Naive thymus-derived CD4-positive, alpha-beta T cell (primary cell): ENCODE data around the gene SSBP4. TPM values are rescaled to one million over a fixed set of nuclear protein-coding genes. Genes with fewer than 3 reads are reported as not detected.

Source experiments
- ATAC-seq: fragments of 150-1000 bp; cut with Tn5 transposase; 2 replicates; pipeline ENCODE4 v1.10.0; 2021; ENCODE audit warnings: mild to moderate bottlenecking, moderate library complexity
- CTCF ChIA-PET: fragments of 350-600 bp; sonication (Branson Sonifier 250); formaldehyde crosslinking; loops from one replicate; lab custom pipeline; 2021; ENCODE audit warnings: antibody characterized with exemption; lab: Charles Lee
- POLR2A ChIA-PET: fragments of 350-600 bp; sonication (Branson Sonifier 250); formaldehyde crosslinking; loops from one replicate; lab custom pipeline; 2021; ENCODE audit warnings: antibody characterized with exemption, inconsistent platforms; lab: Charles Lee
- DNase-seq, 9 donors: peaks; one replicate each; pipeline versions ENCODE4 v3.0.0 to v3.0.0-alpha.2; 2020 to 2022; ENCODE audit warnings: mixed read lengths in 1 of 9
- H3K27ac ChIP-seq: one replicate; pipeline ENCODE4 v1.7.0; 2013; ENCODE audit warnings: mild to moderate bottlenecking, low read depth, low read length, moderate library complexity
- H3K27me3 ChIP-seq, 2 donors: one replicate each; pipeline ENCODE4 v1.7.0; 2013; ENCODE audit warnings: low read length in 2 of 2, mild to moderate bottlenecking in 2 of 2, moderate library complexity in 2 of 2; ENCODE audit not compliant: control insufficient read depth in 2 of 2, insufficient read depth in 2 of 2
- H3K36me3 ChIP-seq, 3 experiments: 1 replicate in 2 of 3; 2 replicates in 1 of 3; pipeline ENCODE4 v1.7.0; 2013; ENCODE audit warnings: low read length in 3 of 3, mild to moderate bottlenecking in 3 of 3, moderate library complexity in 1 of 3; ENCODE audit not compliant: insufficient read depth in 3 of 3, control insufficient read depth in 2 of 3
- H3K4me1 ChIP-seq, 2 donors: one replicate each; pipeline ENCODE4 v1.7.0; 2013; ENCODE audit warnings: low read length in 2 of 2, mild to moderate bottlenecking in 2 of 2, moderate library complexity in 1 of 2; ENCODE audit not compliant: control insufficient read depth in 2 of 2, insufficient read depth in 2 of 2
- H3K4me3 ChIP-seq: 2 replicates; pipeline ENCODE4 v1.7.0; 2013; ENCODE audit warnings: mild to moderate bottlenecking, low read length
- H3K9me3 ChIP-seq, 3 experiments: 1 replicate in 2 of 3; 2 replicates in 1 of 3; pipeline ENCODE4 v1.7.0; 2013; ENCODE audit warnings: low read length in 3 of 3; ENCODE audit not compliant: control insufficient read depth in 2 of 3
- H3K27ac Mint-ChIP-seq, 9 donors: one replicate each; pipeline ENCODE4 v1.8.0; 2020 to 2022; ENCODE audit warnings: mixed read lengths in 9 of 9, mild to moderate bottlenecking in 8 of 9, moderate library complexity in 5 of 9, inconsistent platforms in 2 of 9
- H3K27me3 Mint-ChIP-seq, 5 donors: one replicate each; pipeline ENCODE4 v1.8.0; 2021 to 2022; ENCODE audit warnings: mixed read lengths in 5 of 5, mild to moderate bottlenecking in 1 of 5
- H3K36me3 Mint-ChIP-seq, 5 donors: one replicate each; pipeline ENCODE4 v1.8.0; 2020 to 2022; ENCODE audit warnings: mixed read lengths in 5 of 5, mild to moderate bottlenecking in 3 of 5, inconsistent platforms in 1 of 5
- H3K4me1 Mint-ChIP-seq, 7 donors: one replicate each; pipeline ENCODE4 v1.8.0; 2020 to 2022; ENCODE audit warnings: mixed read lengths in 7 of 7, mild to moderate bottlenecking in 3 of 7, inconsistent platforms in 1 of 7
- H3K4me3 Mint-ChIP-seq, 10 donors: one replicate each; pipeline ENCODE4 v1.8.0; 2020 to 2022; ENCODE audit warnings: mild to moderate bottlenecking in 10 of 10, mixed read lengths in 10 of 10, moderate library complexity in 6 of 10, inconsistent platforms in 2 of 10
- H3K9me3 Mint-ChIP-seq, 11 donors: one replicate each; pipeline ENCODE4 v1.8.0; 2020 to 2022; ENCODE audit warnings: mixed read lengths in 11 of 11, mild to moderate bottlenecking in 4 of 11, inconsistent platforms in 1 of 11, moderate library complexity in 1 of 11
- intact Hi-C, 2 donors: fragments of 100-400 bp; cut with micrococcal nuclease; formaldehyde crosslinking; loops; one replicate each; pipeline ENCODE4 v1.15.1; 2023
- polyA plus RNA-seq, 2 donors: library from polyadenylated mRNA; unstranded; fragments of 300-500 nt; fragmentation: Illumina TruSeq; gene quantifications; one replicate each; pipeline ENCODE4 v1.2.3, GENCODE V29; 2021
- total RNA-seq, 6 experiments: library from RNA in 5 of 6; stranded (reverse) in 5 of 6; gene quantifications; 1 replicate in 5 of 6; 2 replicates in 1 of 6; pipeline ENCODE4 v1.2.3 and lab custom pipeline; 2021 to 2026

Gene SSBP4
- total and polyA plus RNA-seq, 7 experiments from 2014 or later, result 27.0 to 185 (median 40.7) TPM

GRCh38 chr19:18441804-18442788 is 22.9 kb downstream of the SSBP4 start:
- DNase-seq, result no peak
- H3K4me1 Mint-ChIP-seq, result peaks cover 11 to 34% (median 24%) of the 10 kb centered on the region in 7 donors
- Histone ChIP-seq H3K4me1 (peaks cover 7 to 13% of the 10 kb centered on the region in 2 donors), H3K27me3 (no peaks in the 10 kb centered on the region), H3K9me3 (no peaks in the 10 kb centered on the region), H3K36me3 (peaks cover 0 to 38% (median 8%) of the 10 kb centered on the region in 3 experiments), H3K4me3 (no peak overlapping the region), H3K27ac (peak overlapping the region; percentile 40)
- peaks cover 0 to 2% (median 0%) of the 10 kb centered on the region in 5 donors for H3K27me3 Mint-ChIP-seq
- H3K36me3 Mint-ChIP-seq, result peaks cover 0 to 15% (median 3%) of the 10 kb centered on the region in 5 donors
- peak overlapping the region; percentile 9 to 92 (median 73) for H3K27ac Mint-ChIP-seq
- peak overlapping the region in 7 of 10 donors; percentile 33 to 74 (median 71) for H3K4me3 Mint-ChIP-seq
- ATAC-seq, result peak; percentile 13
- ChIA-PET CTCF (interaction anchor here (1.0 kb wide), 1 partner anchor 7 kb away, joined by 4 read pairs; no protein-coding TSS in a partner anchor), POLR2A (interaction anchor here (0.7 kb wide), 1 partner anchor 545 kb away, joined by 3 read pairs; no protein-coding TSS in a partner anchor)
- peaks cover 0 to 5% (median 0%) of the 10 kb centered on the region in 11 donors for H3K9me3 Mint-ChIP-seq
- intact Hi-C loops, result no loop called here

GRCh38 chr19:18442941-18443340 is 23.7 kb downstream of the SSBP4 start:
- peaks cover under 1 to 43% (median 8%) of the 10 kb centered on the region in 3 experiments for H3K36me3 ChIP-seq
- H3K27ac ChIP-seq, result no peak overlapping the region
- H3K4me1 ChIP-seq, result peaks cover 7 to 13% of the 10 kb centered on the region in 2 donors
- peaks cover 0 to 15% (median 3%) of the 10 kb centered on the region in 5 donors for H3K36me3 Mint-ChIP-seq
- no peaks in the 10 kb centered on the region for H3K27me3 ChIP-seq
- DNase-seq, result no peak
- peaks cover 0 to 2% (median 0%) of the 10 kb centered on the region in 5 donors for H3K27me3 Mint-ChIP-seq
- no peak for ATAC-seq
- peak overlapping the region in 1 of 10 donors; percentile 67 for H3K4me3 Mint-ChIP-seq
- CTCF ChIA-PET, result interaction anchor here (1.0 kb wide), 1 partner anchor 19 kb away, joined by 4 read pairs; no protein-coding TSS in a partner anchor
- H3K4me1 Mint-ChIP-seq, result peaks cover 11 to 34% (median 24%) of the 10 kb centered on the region in 7 donors
- POLR2A ChIA-PET, result interaction anchor here (0.7 to 1.5 kb wide), 3 partner anchors 9 to 544 kb away, joined by 3 to 5 read pairs (median 3); partner anchors contain the start of gene JUND
- H3K4me3 ChIP-seq, result no peak overlapping the region
- H3K9me3 Mint-ChIP-seq, result peaks cover 0 to 5% (median 0%) of the 10 kb centered on the region in 11 donors
- H3K27ac Mint-ChIP-seq, result peak overlapping the region in 6 of 9 donors; percentile 6 to 88 (median 78)
- no peaks in the 10 kb centered on the region for H3K9me3 ChIP-seq
- intact Hi-C loops, result no loop called here

- H3K27ac Mint-ChIP-seq, result peak overlapping the region in 5 of 9 donors; percentile 14 to 77 (median 45)
- no peaks in the 10 kb centered on the region for H3K9me3 ChIP-seq
- H3K36me3 ChIP-seq, result peaks cover 5 to 46% (median 8%) of the 10 kb centered on the region in 3 experiments
- H3K4me3 Mint-ChIP-seq, result no peak overlapping the region
- ATAC-seq, result no peak
- CTCF ChIA-PET, result interaction anchor here (1.0 kb wide), 1 partner anchor 18 kb away, joined by 4 read pairs; no protein-coding TSS in a partner anchor
- DNase-seq, result no peak
- peaks cover 14 to 34% (median 24%) of the 10 kb centered on the region in 7 donors for H3K4me1 Mint-ChIP-seq
- no peak overlapping the region for H3K4me3 ChIP-seq
- H3K4me1 ChIP-seq, result peaks cover 7 to 13% of the 10 kb centered on the region in 2 donors
- peaks cover 0 to 16% (median 4%) of the 10 kb centered on the region in 5 donors for H3K36me3 Mint-ChIP-seq
- POLR2A ChIA-PET, result interaction anchor here (1.0 to 1.5 kb wide), 2 partner anchors 10 to 162 kb away, joined by 3 to 5 read pairs; partner anchors contain the start of gene JUND
- H3K9me3 Mint-ChIP-seq, result peaks cover 0 to 5% (median 0%) of the 10 kb centered on the region in 11 donors
- intact Hi-C loops, result no loop called here
- H3K27me3 Mint-ChIP-seq, result peaks cover 0 to 2% (median 0%) of the 10 kb centered on the region in 5 donors
- H3K27ac ChIP-seq, result no peak overlapping the region
- no peaks in the 10 kb centered on the region for H3K27me3 ChIP-seq
These were observed 24.2 kb downstream of the SSBP4 start for GRCh38 chr19:18443406-18443805.

- Mint-ChIP-seq H3K9me3 (peaks cover 0 to 5% (median 0%) of the 10 kb centered on the region in 11 donors), H3K27me3 (peaks cover 0 to 2% (median 0%) of the 10 kb centered on the region in 5 donors), H3K27ac (no peak overlapping the region), H3K4me3 (no peak overlapping the region), H3K36me3 (peaks cover 0 to 17% (median 4%) of the 10 kb centered on the region in 5 donors), H3K4me1 (peaks cover 16 to 34% (median 24%) of the 10 kb centered on the region in 7 donors)
- DNase-seq (no peak), ATAC-seq (no peak)
- Histone ChIP-seq H3K4me1 (peaks cover 7 to 13% of the 10 kb centered on the region in 2 donors), H3K27ac (no peak overlapping the region), H3K9me3 (no peaks in the 10 kb centered on the region), H3K27me3 (no peaks in the 10 kb centered on the region), H3K4me3 (no peak overlapping the region), H3K36me3 (peaks cover 6 to 50% (median 8%) of the 10 kb centered on the region in 3 experiments)
- intact Hi-C loops, result no loop called here
- CTCF ChIA-PET, result interaction anchor here (1.0 kb wide), 1 partner anchor 18 kb away, joined by 4 read pairs; no protein-coding TSS in a partner anchor
- POLR2A ChIA-PET, result interaction anchor here (1.0 to 1.5 kb wide), 2 partner anchors 10 to 163 kb away, joined by 3 to 5 read pairs; partner anchors contain the start of gene JUND
These were observed 24.6 kb downstream of the SSBP4 start for GRCh38 chr19:18443831-18444230.

GRCh38 chr19:18444513-18444912 is 25.3 kb downstream of the SSBP4 start:
- no peak overlapping the region for H3K4me3 ChIP-seq

More at GRCh38 chr19:18444513-18444912, 25.3 kb downstream of the SSBP4 start:
- ChIA-PET POLR2A (no interaction called here), CTCF (no interaction called here)
- no peaks in the 10 kb centered on the region for H3K27me3 ChIP-seq
- no peak overlapping the region for H3K4me3 Mint-ChIP-seq
- H3K9me3 ChIP-seq, result no peaks in the 10 kb centered on the region
- peaks cover 16 to 32% (median 24%) of the 10 kb centered on the region in 7 donors for H3K4me1 Mint-ChIP-seq
- H3K4me1 ChIP-seq, result peaks cover 7 to 13% of the 10 kb centered on the region in 2 donors
- peaks cover 6 to 57% (median 8%) of the 10 kb centered on the region in 3 experiments for H3K36me3 ChIP-seq
- no peak overlapping the region for H3K27ac ChIP-seq
- peaks cover 0 to 17% (median 4%) of the 10 kb centered on the region in 5 donors for H3K36me3 Mint-ChIP-seq
- no peak overlapping the region for H3K27ac Mint-ChIP-seq
- H3K9me3 Mint-ChIP-seq, result peaks cover 0 to 5% (median 0%) of the 10 kb centered on the region in 11 donors
- ATAC-seq (no peak), DNase-seq (no peak)
- H3K27me3 Mint-ChIP-seq, result peaks cover 0 to 2% (median 0%) of the 10 kb centered on the region in 5 donors
- intact Hi-C loops, result no loop called here
